H1 (cell line): Measurements from ENCODE around the gene FCRL5. TPM values are rescaled to one million over a fixed set of nuclear protein-coding genes. Genes with fewer than 3 reads are reported as not detected.

Source experiments
- CTCF ChIA-PET: fragments of 300-600 bp; sonication (Branson Sonifier 250); formaldehyde crosslinking; loops from one replicate; lab custom pipeline; 2021; ENCODE audit not compliant: partially characterized antibody; lab: Charles Lee
- POLR2A ChIA-PET: fragments of 300-600 bp; sonication (Branson Sonifier 250); formaldehyde crosslinking; loops from one replicate; lab custom pipeline; 2021; ENCODE audit warnings: inconsistent platforms; ENCODE audit not compliant: partially characterized antibody; lab: Charles Lee
- DNase-seq, 2 experiments: peaks; one replicate each; pipeline versions ENCODE4 v3.0.0 to v3.0.0-alpha.2; 2010 to 2022; ENCODE audit warnings: low spot score in 2 of 2, low read depth in 1 of 2, mixed read lengths in 1 of 2
- FAIRE-seq: peaks from 2 replicates; lab custom pipeline; 2011; peaks lifted over from hg19 to GRCh38; lab: Jason Lieb, UNC
- H2AFZ ChIP-seq: 2 replicates; pipeline ENCODE4 v1.8.1; 2012; ENCODE audit warnings: low read length, inconsistent platforms
- H2AK5ac ChIP-seq: 2 replicates; pipeline ENCODE4 v1.6.1; 2013; ENCODE audit warnings: low read depth, low read length
- H2BK120ac ChIP-seq: replicated peaks from 2 replicates; pipeline ENCODE3; 2013; ENCODE audit warnings: low read depth, low read length, inconsistent platforms
- H2BK12ac ChIP-seq: 2 replicates; pipeline ENCODE4 v1.6.1; 2013; ENCODE audit warnings: low read depth, low read length
- H2BK15ac ChIP-seq: 2 replicates; pipeline ENCODE4 v1.6.1; 2013; ENCODE audit warnings: low read length
- H2BK20ac ChIP-seq: 2 replicates; pipeline ENCODE4 v1.6.1; 2013; ENCODE audit warnings: low read length
- H2BK5ac ChIP-seq: 2 replicates; pipeline ENCODE4 v1.6.1; 2013; ENCODE audit warnings: low read depth, low read length
- H3K14ac ChIP-seq: 2 replicates; pipeline ENCODE4 v1.6.1; 2013; ENCODE audit warnings: inconsistent platforms; ENCODE audit not compliant: insufficient read length
- H3K18ac ChIP-seq: 2 replicates; pipeline ENCODE4 v1.6.1; 2013; ENCODE audit warnings: low read length; ENCODE audit errors: extremely low read depth
- H3K23ac ChIP-seq: 2 replicates; pipeline ENCODE4 v1.6.1; 2013; ENCODE audit warnings: inconsistent platforms; ENCODE audit not compliant: insufficient read length
- H3K23me2 ChIP-seq: 2 replicates; pipeline ENCODE4 v1.6.1; 2013; ENCODE audit warnings: low read depth, low read length
- H3K27ac ChIP-seq: 2 replicates; pipeline ENCODE4 v1.6.1; 2011; ENCODE audit warnings: low read depth, low read length, inconsistent platforms
- H3K27me3 ChIP-seq, 4 experiments: replicated peaks in 1 of 4; 1 replicate in 1 of 4; 2 replicates in 3 of 4; pipeline versions ENCODE4 v1.6.1 to v1.8.1; 2011 to 2013; ENCODE audit warnings: low read length in 3 of 4, mild to moderate bottlenecking in 3 of 4, inconsistent platforms in 2 of 4, mixed read lengths in 2 of 4, moderate library complexity in 1 of 4; ENCODE audit not compliant: control insufficient read depth in 3 of 4, insufficient read depth in 3 of 4; ENCODE audit errors: extremely low read depth in 1 of 4
- H3K36me3 ChIP-seq, 4 experiments: 2 replicates each; pipeline versions ENCODE4 v1.6.1 to v1.8.1; 2011 to 2013; ENCODE audit warnings: mild to moderate bottlenecking in 4 of 4, low read length in 3 of 4, moderate library complexity in 2 of 4, control low read depth in 1 of 4, inconsistent platforms in 1 of 4; ENCODE audit not compliant: insufficient read depth in 4 of 4, control insufficient read depth in 2 of 4
- H3K4ac ChIP-seq: replicated peaks from 2 replicates; pipeline ENCODE3; 2013; ENCODE audit warnings: low read length, low read depth, mixed read lengths, inconsistent platforms; ENCODE audit not compliant: insufficient read length
- H3K4me1 ChIP-seq, 4 experiments: replicated peaks in 1 of 4; 1 replicate in 1 of 4; 2 replicates in 3 of 4; pipeline versions ENCODE4 v1.6.1 to v1.8.1; 2011 to 2013; ENCODE audit warnings: low read length in 3 of 4, inconsistent platforms in 2 of 4, mixed read lengths in 1 of 4; ENCODE audit not compliant: insufficient read depth in 4 of 4, control insufficient read depth in 3 of 4
- H3K4me2 ChIP-seq, 2 experiments: 2 replicates each; pipeline versions ENCODE4 v1.6.1 to v1.8.1; 2011 to 2013; ENCODE audit warnings: low read depth in 2 of 2, low read length in 2 of 2, control low read depth in 1 of 2, inconsistent platforms in 1 of 2, mild to moderate bottlenecking in 1 of 2; ENCODE audit not compliant: insufficient read depth in 1 of 2
- H3K4me3 ChIP-seq, 4 experiments: fragments of 200-600, 300-600 bp in 1 of 4; sonication (generic), shearing (Covaris generic), sonication (Bioruptor Twin) in 1 of 4; 2 replicates each; pipeline versions ENCODE4 v1.5.1 to v1.8.1; 2011 to 2016; ENCODE audit warnings: low read length in 4 of 4, low read depth in 3 of 4, control low read depth in 2 of 4, inconsistent platforms in 2 of 4, mild to moderate bottlenecking in 2 of 4, mixed read lengths in 1 of 4, moderate library complexity in 1 of 4; ENCODE audit not compliant: insufficient read depth in 2 of 4; ENCODE audit errors: extremely low read depth in 1 of 4
- H3K56ac ChIP-seq: replicated peaks from 2 replicates; pipeline ENCODE3; 2013; ENCODE audit warnings: low read depth, mild to moderate bottlenecking, mixed read lengths, low read length, inconsistent platforms; ENCODE audit not compliant: insufficient read length
- H3K79me1 ChIP-seq: 2 replicates; pipeline ENCODE4 v1.6.1; 2013; ENCODE audit warnings: low read depth, low read length, control low read depth
- H3K79me2 ChIP-seq, 2 experiments: 2 replicates each; pipeline versions ENCODE4 v1.6.1 to v1.8.1; 2012 to 2013; ENCODE audit warnings: low read length in 2 of 2, mild to moderate bottlenecking in 2 of 2, inconsistent platforms in 1 of 2; ENCODE audit not compliant: insufficient read depth in 2 of 2, control insufficient read depth in 1 of 2
- H3K9ac ChIP-seq, 4 experiments: replicated peaks in 1 of 4; 1 replicate in 1 of 4; 2 replicates in 3 of 4; pipeline versions ENCODE4 v1.6.1 to v1.8.1; 2011 to 2013; ENCODE audit warnings: low read depth in 3 of 4, low read length in 3 of 4, control low read depth in 2 of 4, mild to moderate bottlenecking in 2 of 4, moderate library complexity in 2 of 4, inconsistent platforms in 1 of 4; ENCODE audit errors: extremely low read depth in 1 of 4
- H3K9me3 ChIP-seq, 2 experiments: 2 replicates each; pipeline versions ENCODE4 v1.6.1 to v1.8.1; 2012 to 2013; ENCODE audit warnings: mild to moderate bottlenecking in 2 of 2, moderate library complexity in 2 of 2, control low read depth in 1 of 2, inconsistent platforms in 1 of 2, low read depth in 1 of 2, low read length in 1 of 2, mixed read lengths in 1 of 2; ENCODE audit not compliant: insufficient read depth in 2 of 2
- H4K20me1 ChIP-seq, 2 experiments: replicated peaks in 1 of 2; 2 replicates each; pipeline versions ENCODE3 to v1.8.1; 2011 to 2013; ENCODE audit warnings: inconsistent platforms in 2 of 2, low read length in 2 of 2, mild to moderate bottlenecking in 1 of 2; ENCODE audit not compliant: insufficient read depth in 2 of 2, control insufficient read depth in 1 of 2
- H4K5ac ChIP-seq: 2 replicates; pipeline ENCODE4 v1.6.1; 2013; ENCODE audit warnings: low read length, low read depth, mixed read lengths, inconsistent platforms; ENCODE audit not compliant: insufficient read length
- H4K8ac ChIP-seq: 2 replicates; pipeline ENCODE4 v1.8.0; 2013; ENCODE audit warnings: mild to moderate bottlenecking, moderate library complexity, low read length, inconsistent platforms; ENCODE audit not compliant: insufficient read depth; ENCODE audit errors: extremely low read depth
- H4K91ac ChIP-seq: replicated peaks from 2 replicates; pipeline ENCODE3; 2013; ENCODE audit warnings: low read length, mixed read lengths, inconsistent platforms; ENCODE audit not compliant: insufficient read length
- GABPA ChIP-seq: IDR thresholded peaks from 2 replicates; pipeline ENCODE4 v1.6.1; 2011; ENCODE audit warnings: mild to moderate bottlenecking, low read length, moderate library complexity, borderline replicate concordance; ENCODE audit not compliant: insufficient read depth
- PHF8 ChIP-seq: fragments of 200-600 bp; sonication (generic); conservative IDR thresholded peaks from 2 replicates; pipeline ENCODE4 v1.7.1; 2012; ENCODE audit warnings: low read depth, mild to moderate bottlenecking, inconsistent platforms, low read length, moderate library complexity
- RNF2 ChIP-seq: fragments of 200-900, 300-1000 bp; sonication (generic); IDR thresholded peaks from 2 replicates; pipeline ENCODE4 v1.7.1; 2016; ENCODE audit warnings: borderline replicate concordance, low read depth, mild to moderate bottlenecking, antibody characterized with exemption, low read length; ENCODE audit not compliant: poor library complexity, severe bottlenecking; ENCODE audit errors: missing control alignments
- TAF1 ChIP-seq: IDR thresholded peaks from 2 replicates; pipeline ENCODE4 v1.6.1; 2011; ENCODE audit warnings: mild to moderate bottlenecking, low read depth, low read length
- TBP ChIP-seq: IDR thresholded peaks from 2 replicates; pipeline ENCODE4 v1.6.1; 2011; ENCODE audit warnings: low read depth, low read length, improper control_type of control experiment
- TEAD4 ChIP-seq: IDR thresholded peaks from 2 replicates; pipeline ENCODE4 v1.6.1; 2012; ENCODE audit warnings: low read depth, low read length, inconsistent platforms, mixed read lengths
- WGBS, 2 experiments: shearing (Covaris generic) in 1 of 2; methylation state at CpG; one replicate each; pipeline versions ENCODE4 v1.1.6 to v1.1.7; 2013 to 2015; ENCODE audit warnings: low lambda C conversion rate in 2 of 2, mixed read lengths in 2 of 2, inconsistent platforms in 1 of 2, low coverage in 1 of 2, missing lambda C conversion rate in 1 of 2; ENCODE audit not compliant: insufficient replicate concordance in 2 of 2, insufficient coverage in 1 of 2, insufficient read length in 1 of 2; ENCODE audit errors: extremely low coverage in 1 of 2, missing lambda C conversion rate in 1 of 2; 5-methylcytosine and 5-hydroxymethylcytosine counted together
- polyA plus RNA-seq, 7 experiments: library from polyadenylated mRNA; depleted of rRNA in 3 of 7; stranded (reverse) in 5 of 7; unstranded in 2 of 7; fragments of >200 nt in 5 of 7; fragments of 200-250 nt in 2 of 7; gene quantifications; 1 replicate in 5 of 7; 2 replicates in 1 of 7; 4 replicates in 1 of 7; pipeline versions ENCODE4 v1.2.1 to v1.2.3, GENCODE V29; 2011 to 2013; ENCODE audit warnings: missing spikeins in 2 of 7, mixed read lengths in 2 of 7
- total RNA-seq: library from RNA; stranded (reverse); fragmentation: NEBNext Ultra II Directional; extraction: Animal tissue kit (Norgen Biotek cat#: 25700); gene quantifications from 2 replicates; pipeline ENCODE4 v1.2.1, GENCODE V29; 2021

FCRL5 gene
- total and polyA plus RNA-seq, 2 of the 8 experiments (the other 6 are each of a cell fraction or from before 2014, with no cell fraction given), result 1.0 to 2.6 TPM

- no peaks in the 10 kb centered on the region for H3K23me2 ChIP-seq
- H3K4ac ChIP-seq, result no peak overlapping the region
- H3K4me3 ChIP-seq, result no peak overlapping the region
- H3K9ac ChIP-seq, result no peak overlapping the region
- H3K79me2 ChIP-seq, result no peaks in the 10 kb centered on the region
- no peak for TF ChIP-seq TEAD4
- TF ChIP-seq GABPA, result no peak
- no peak for TF ChIP-seq TBP
- TF ChIP-seq RNF2, result no peak
- TF ChIP-seq PHF8, result no peak
- no peak for TF ChIP-seq TAF1
- 0 out of 7 replicates have a peak, but pooled peaks cover 0 to 3% (median 0%) of the 10 kb centered on the region in 4 experiments for H3K4me1 ChIP-seq
- no peak overlapping the region for H2BK120ac ChIP-seq
- H3K23ac ChIP-seq, result no peak overlapping the region
- H3K36me3 ChIP-seq, result no peaks in the 10 kb centered on the region
- H2AFZ ChIP-seq, result no peak overlapping the region
- no peak overlapping the region for H4K91ac ChIP-seq
- H4K8ac ChIP-seq, result 0 out of 2 replicates have a peak overlapping the region, but pooled peaks have one; percentile 7
- H3K18ac ChIP-seq, result no peak overlapping the region
- no peak overlapping the region for H2BK15ac ChIP-seq
- no peaks in the 10 kb centered on the region for H3K9me3 ChIP-seq
- POLR2A ChIA-PET, result no interaction called here
- H4K20me1 ChIP-seq, result no peaks in the 10 kb centered on the region
- no peaks in the 10 kb centered on the region for H3K79me1 ChIP-seq
- FAIRE-seq (no peak), DNase-seq (no peak)
- H3K14ac ChIP-seq, result no peak overlapping the region
- H3K27ac ChIP-seq, result no peak overlapping the region
- CTCF ChIA-PET, result interaction anchor here (0.7 to 5.1 kb wide), 12 partner anchors 13 to 287 kb away, joined by 3 to 34 read pairs (median 4); no protein-coding TSS in a partner anchor
- H3K56ac ChIP-seq, result no peak overlapping the region
- WGBS, 2 experiments, result 94% methylated on average over 2 of the region's 2 CpGs; no CpG with 5 or more reads in 1 of the 2 experiments
- no peaks in the 10 kb centered on the region for H3K27me3 ChIP-seq
- H2BK20ac ChIP-seq, result no peak overlapping the region
- no peak overlapping the region for H4K5ac ChIP-seq
- H2BK5ac ChIP-seq, result no peak overlapping the region
- no peak overlapping the region for H3K4me2 ChIP-seq
- no peak overlapping the region for H2BK12ac ChIP-seq
- H2AK5ac ChIP-seq, result no peak overlapping the region
These were observed 69.6 kb downstream of the FCRL5 start for GRCh38 chr1:157482717-157483116.
